HepG2 (cell line): ENCODE results near the gene COL18A1. TPM values are rescaled to one million over a fixed set of nuclear protein-coding genes. Genes with fewer than 3 reads are reported as not detected.

ENCODE experiments used
- BHLHE40 ChIP-seq: IDR thresholded peaks from 2 replicates; pipeline ENCODE4 v1.6.1; 2011; ENCODE audit warnings: low read length, improper control_type of control experiment
- CCAR2 ChIP-seq: fragments of 200-400 bp; formaldehyde crosslinking; optimal IDR thresholded peaks from 2 replicates; pipeline ENCODE3; 2018; ENCODE audit warnings: low read depth, mild to moderate bottlenecking, low read length, moderate library complexity
- FOXJ3 ChIP-seq: sonication (generic); formaldehyde crosslinking; IDR thresholded peaks from 2 replicates; pipeline ENCODE4 v1.4.0; 2020; ENCODE audit warnings: missing genetic modification reagents, mild to moderate bottlenecking, borderline replicate concordance
- HNRNPL ChIP-seq: fragments of 200-400 bp; formaldehyde crosslinking; IDR thresholded peaks from 2 replicates; pipeline ENCODE4 v1.6.1; 2017; ENCODE audit warnings: mild to moderate bottlenecking, low read depth, low read length
- HNRNPLL ChIP-seq: fragments of 200-400 bp; formaldehyde crosslinking; IDR thresholded peaks from 2 replicates; pipeline ENCODE4 v1.6.1; 2017; ENCODE audit warnings: mild to moderate bottlenecking, low read depth, low read length; ENCODE audit not compliant: poor library complexity, severe bottlenecking
- KDM2A ChIP-seq: sonication (generic); formaldehyde crosslinking; IDR thresholded peaks from 2 replicates; pipeline ENCODE4 v1.4.0; 2020; ENCODE audit warnings: low read depth, missing genetic modification reagents, borderline replicate concordance
- MIXL1 ChIP-seq: IDR thresholded peaks from 2 replicates; pipeline ENCODE4 v1.6.1; 2016
- NCOR1 ChIP-seq: fragments of 200-600 bp; sonication (generic); IDR thresholded peaks from 2 replicates; pipeline ENCODE4 v1.7.0; 2017; ENCODE audit warnings: antibody characterized with exemption, low read length, borderline replicate concordance
- NFKB2 ChIP-seq: sonication (generic); formaldehyde crosslinking; IDR thresholded peaks from 2 replicates; pipeline ENCODE4 v1.4.0; 2020; ENCODE audit warnings: missing genetic modification reagents, borderline replicate concordance
- SALL1 ChIP-seq: sonication (generic); formaldehyde crosslinking; IDR thresholded peaks from 2 replicates; pipeline ENCODE4 v1.8.0; 2022; ENCODE audit warnings: mild to moderate bottlenecking, missing genetic modification reagents
- SKIL ChIP-seq: sonication (generic); formaldehyde crosslinking; IDR thresholded peaks from 2 replicates; pipeline ENCODE4 v1.8.0; 2022; ENCODE audit warnings: missing genetic modification reagents, mild to moderate bottlenecking, moderate library complexity, borderline replicate concordance
- SRSF1 ChIP-seq: fragments of 200-400 bp; formaldehyde crosslinking; optimal IDR thresholded peaks from 2 replicates; pipeline ENCODE3; 2017; ENCODE audit warnings: mild to moderate bottlenecking, low read depth, low read length, moderate library complexity
- ZBTB26 ChIP-seq: IDR thresholded peaks from 2 replicates; pipeline ENCODE4 v1.6.1; 2016; ENCODE audit warnings: missing compliant biosample characterization, missing genetic modification reagents, borderline replicate concordance
- ZKSCAN8 ChIP-seq: IDR thresholded peaks from 2 replicates; pipeline ENCODE4 v1.6.1; 2016; ENCODE audit warnings: borderline replicate concordance, missing genetic modification reagents, missing compliant biosample characterization
- ZNF160 ChIP-seq: sonication (generic); formaldehyde crosslinking; IDR thresholded peaks from 2 replicates; pipeline ENCODE4 v1.8.0; 2022; ENCODE audit warnings: mild to moderate bottlenecking, inconsistent platforms, missing genetic modification reagents
- ZNF292 ChIP-seq: sonication (generic); formaldehyde crosslinking; IDR thresholded peaks from 2 replicates; pipeline ENCODE4 v1.8.1; 2022; ENCODE audit warnings: mild to moderate bottlenecking, low read depth, missing genetic modification reagents, borderline replicate concordance
- ZNF382 ChIP-seq: sonication (generic); formaldehyde crosslinking; IDR thresholded peaks from 2 replicates; pipeline ENCODE4 v1.5.0; 2020; ENCODE audit warnings: missing genetic modification reagents, mild to moderate bottlenecking, borderline replicate concordance
- ZNF670 ChIP-seq: sonication (generic); formaldehyde crosslinking; IDR thresholded peaks from 2 replicates; pipeline ENCODE4 v1.8.0; 2022; ENCODE audit warnings: mild to moderate bottlenecking, missing genetic modification reagents, borderline replicate concordance
- ZNF678 ChIP-seq: sonication (generic); formaldehyde crosslinking; IDR thresholded peaks from 2 replicates; pipeline ENCODE4 v1.4.0; 2020; ENCODE audit warnings: mild to moderate bottlenecking, missing genetic modification reagents
- ZSCAN20 ChIP-seq: sonication (generic); formaldehyde crosslinking; IDR thresholded peaks from 2 replicates; pipeline ENCODE4 v1.4.0; 2020; ENCODE audit warnings: missing genetic modification reagents, mild to moderate bottlenecking, borderline replicate concordance
- polyA plus RNA-seq, 8 experiments: library from polyadenylated mRNA; depleted of rRNA in 3 of 8; stranded (reverse) in 7 of 8; unstranded in 1 of 8; fragments of >200 nt; fragmentation: Illumina TruSeq in 4 of 8; extraction: Trizol in 4 of 8; gene quantifications; 2 replicates each; pipeline versions ENCODE4 v1.2.1 to v1.2.3, GENCODE V29; 2011 to 2016; ENCODE audit warnings: low read depth in 4 of 8, missing spikeins in 1 of 8, mixed read lengths in 1 of 8; ENCODE audit not compliant: insufficient read depth in 1 of 8
- total RNA-seq, 5 experiments: library from RNA; depleted of rRNA; stranded (reverse); fragments of >200 nt; fragmentation: Illumina TruSeq; extraction: Trizol; gene quantifications; 2 replicates each; pipeline ENCODE4 v1.2.3, GENCODE V29; 2016; ENCODE audit warnings: low read depth in 1 of 5
- TF ChIP-seq, protein P1 (sequence below): sonication (generic); formaldehyde crosslinking; IDR thresholded peaks from 2 replicates; pipeline ENCODE4 v1.8.0; 2022; ENCODE audit warnings: low read depth, missing genetic modification reagents
- TF ChIP-seq, protein P2 (sequence below): sonication (generic); formaldehyde crosslinking; IDR thresholded peaks from 2 replicates; pipeline ENCODE4 v1.5.0; 2020; ENCODE audit warnings: mild to moderate bottlenecking, missing genetic modification reagents

COL18A1 gene
- total and polyA plus RNA-seq, 2 of the 13 experiments (the other 11 are each of a cell fraction or from before 2014, with no cell fraction given) = 79.0 to 102 TPM

DNA sequence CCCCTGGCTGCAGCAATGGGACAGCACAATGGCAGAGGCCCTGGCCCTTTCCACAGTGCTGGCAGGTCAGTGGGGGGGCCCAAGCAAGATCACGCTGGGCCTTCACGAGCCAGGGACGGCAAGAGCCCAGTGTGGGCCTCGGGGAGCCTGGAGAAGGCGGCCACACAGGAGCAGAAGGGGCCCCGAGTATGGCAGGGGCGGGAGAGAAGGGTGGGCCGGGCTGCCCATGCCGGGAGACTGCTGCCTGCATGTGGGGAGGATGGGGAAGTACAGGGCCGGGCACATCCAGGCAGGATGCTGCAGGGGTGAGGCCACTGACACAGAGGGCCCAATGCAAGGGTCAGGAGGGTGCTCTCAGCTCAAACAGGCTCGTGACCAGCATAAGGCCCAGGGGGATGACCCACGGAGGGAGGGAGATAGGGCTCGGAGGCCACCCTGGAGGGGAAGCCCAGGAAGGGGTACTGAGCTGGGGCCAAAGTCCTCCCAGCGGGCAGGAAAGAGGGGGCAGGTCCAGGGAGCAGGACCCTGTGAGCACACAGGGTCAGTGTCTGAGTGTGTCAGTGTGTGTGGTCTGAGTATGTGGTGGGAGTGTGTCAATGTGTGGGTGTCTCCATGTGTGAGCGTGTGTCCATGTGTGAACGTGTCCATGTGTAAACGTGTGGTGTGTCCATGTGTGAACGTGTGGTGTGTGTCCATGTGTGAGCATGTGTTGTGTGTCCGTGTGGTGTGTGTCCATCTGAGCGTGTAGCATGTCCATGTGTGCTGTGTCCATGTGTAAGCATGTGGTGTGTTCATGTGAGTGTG is 124.2 kb downstream of the COL18A1 start (continued):
- no peak; the same call in 1 of the 2 replicates for TF ChIP-seq ZNF292
- TF ChIP-seq, protein P1, sequence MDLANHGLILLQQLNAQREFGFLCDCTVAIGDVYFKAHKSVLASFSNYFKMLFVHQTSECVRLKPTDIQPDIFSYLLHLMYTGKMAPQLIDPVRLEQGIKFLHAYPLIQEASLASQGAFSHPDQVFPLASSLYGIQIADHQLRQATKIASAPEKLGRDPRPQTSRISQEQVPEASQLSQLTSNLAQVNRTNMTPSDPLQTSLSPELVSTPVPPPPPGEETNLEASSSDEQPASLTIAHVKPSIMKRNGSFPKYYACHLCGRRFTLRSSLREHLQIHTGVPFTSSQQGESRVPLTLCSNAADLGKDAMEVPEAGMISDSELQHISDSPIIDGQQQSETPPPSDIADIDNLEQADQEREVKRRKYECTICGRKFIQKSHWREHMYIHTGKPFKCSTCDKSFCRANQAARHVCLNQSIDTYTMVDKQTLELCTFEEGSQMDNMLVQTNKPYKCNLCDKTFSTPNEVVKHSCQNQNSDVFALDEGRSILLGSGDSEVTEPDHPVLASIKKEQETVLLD (CRISPR knock-in tag) = no peak
- TF ChIP-seq ZBTB26 (CRISPR knock-in tag) = no peak
- TF ChIP-seq CCAR2 = no peak
- TF ChIP-seq BHLHE40 = peak; percentile 77
- TF ChIP-seq, protein P2, sequence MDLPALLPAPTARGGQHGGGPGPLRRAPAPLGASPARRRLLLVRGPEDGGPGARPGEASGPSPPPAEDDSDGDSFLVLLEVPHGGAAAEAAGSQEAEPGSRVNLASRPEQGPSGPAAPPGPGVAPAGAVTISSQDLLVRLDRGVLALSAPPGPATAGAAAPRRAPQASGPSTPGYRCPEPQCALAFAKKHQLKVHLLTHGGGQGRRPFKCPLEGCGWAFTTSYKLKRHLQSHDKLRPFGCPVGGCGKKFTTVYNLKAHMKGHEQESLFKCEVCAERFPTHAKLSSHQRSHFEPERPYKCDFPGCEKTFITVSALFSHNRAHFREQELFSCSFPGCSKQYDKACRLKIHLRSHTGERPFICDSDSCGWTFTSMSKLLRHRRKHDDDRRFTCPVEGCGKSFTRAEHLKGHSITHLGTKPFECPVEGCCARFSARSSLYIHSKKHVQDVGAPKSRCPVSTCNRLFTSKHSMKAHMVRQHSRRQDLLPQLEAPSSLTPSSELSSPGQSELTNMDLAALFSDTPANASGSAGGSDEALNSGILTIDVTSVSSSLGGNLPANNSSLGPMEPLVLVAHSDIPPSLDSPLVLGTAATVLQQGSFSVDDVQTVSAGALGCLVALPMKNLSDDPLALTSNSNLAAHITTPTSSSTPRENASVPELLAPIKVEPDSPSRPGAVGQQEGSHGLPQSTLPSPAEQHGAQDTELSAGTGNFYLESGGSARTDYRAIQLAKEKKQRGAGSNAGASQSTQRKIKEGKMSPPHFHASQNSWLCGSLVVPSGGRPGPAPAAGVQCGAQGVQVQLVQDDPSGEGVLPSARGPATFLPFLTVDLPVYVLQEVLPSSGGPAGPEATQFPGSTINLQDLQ = no peak
- TF ChIP-seq NFKB2 (CRISPR knock-in tag) = peak; percentile 41; the same call in 1 of the 2 replicates
- TF ChIP-seq ZNF678 (CRISPR knock-in tag) = no peak; the same call in 1 of the 2 replicates
- no peak for TF ChIP-seq SRSF1
- no peak for TF ChIP-seq MIXL1 (CRISPR knock-in tag)
- TF ChIP-seq HNRNPL = peak; percentile 75; the same call in 1 of the 2 replicates
- peak; percentile 91 for TF ChIP-seq SALL1 (CRISPR knock-in tag)
- TF ChIP-seq ZKSCAN8 (CRISPR knock-in tag) = no peak
- TF ChIP-seq ZSCAN20 = no peak
- TF ChIP-seq ZNF160 (CRISPR knock-in tag) = 0 out of 2 replicates have a peak, but pooled peaks have one; percentile 20
- TF ChIP-seq HNRNPLL = no peak
- TF ChIP-seq ZNF670 (CRISPR knock-in tag) = no peak
- TF ChIP-seq FOXJ3 (CRISPR knock-in tag) = no peak
- TF ChIP-seq ZNF382 = no peak
- TF ChIP-seq NCOR1 = peak; percentile 76; the same call in 1 of the 2 replicates
- peak; percentile 59 for TF ChIP-seq SKIL
- no peak for TF ChIP-seq KDM2A
